Calu3 (cell line): Measurements from ENCODE around the gene C6orf120. TPM values are rescaled to one million over a fixed set of nuclear protein-coding genes. Genes with fewer than 3 reads are reported as not detected.

Experiments used
- BruUV-seq: library from RNA; stranded (reverse); fragments of 400-500 nt; replicated peaks from 2 replicates; lab custom pipeline; 2021; lab: Mats Ljungman, UMichigan
- CTCF ChIA-PET: fragments of 300-600 bp; sonication (Branson Sonifier 250); formaldehyde crosslinking; loops from one replicate; lab custom pipeline; 2022; ENCODE audit warnings: antibody characterized with exemption; lab: Charles Lee
- DNase-seq: peaks from one replicate; pipeline ENCODE4 v3.0.0; 2022
- H3K27ac Mint-ChIP-seq: one replicate; pipeline ENCODE4 v1.8.0; 2022; ENCODE audit warnings: mixed read lengths; ENCODE audit not compliant: unreplicated experiment
- H3K27me3 Mint-ChIP-seq: one replicate; pipeline ENCODE4 v1.8.0; 2022; ENCODE audit warnings: mixed read lengths; ENCODE audit not compliant: unreplicated experiment
- H3K36me3 Mint-ChIP-seq: one replicate; pipeline ENCODE4 v1.8.0; 2022; ENCODE audit warnings: mild to moderate bottlenecking, moderate library complexity, mixed read lengths; ENCODE audit not compliant: insufficient read depth, unreplicated experiment
- H3K4me1 Mint-ChIP-seq: one replicate; pipeline ENCODE4 v1.8.0; 2022; ENCODE audit warnings: mild to moderate bottlenecking, low read depth, mixed read lengths; ENCODE audit not compliant: unreplicated experiment
- H3K4me3 Mint-ChIP-seq: one replicate; pipeline ENCODE4 v1.8.0; 2022; ENCODE audit warnings: mild to moderate bottlenecking, low read depth, moderate library complexity, mixed read lengths; ENCODE audit not compliant: unreplicated experiment
- H3K9me3 Mint-ChIP-seq: one replicate; pipeline ENCODE4 v1.8.0; 2022; ENCODE audit warnings: low read depth, mixed read lengths; ENCODE audit not compliant: unreplicated experiment
- CTCF ChIP-seq: fragments of 200-600 bp; IDR thresholded peaks from one replicate; pipeline ENCODE4 v1.8.0; 2022; ENCODE audit warnings: antibody characterized with exemption; ENCODE audit not compliant: unreplicated experiment
- intact Hi-C: fragments of 100-400 bp; cut with micrococcal nuclease; formaldehyde crosslinking; loops from one replicate; pipeline ENCODE4 v1.10.0; 2022; ENCODE audit not compliant: unreplicated experiment
- total RNA-seq: library from RNA; stranded (reverse); gene quantifications from 2 replicates; pipeline ENCODE4 v1.2.3, GENCODE V29; 2022

The C6orf120 gene
- total RNA-seq, 1 experiment from 2014 or later: 20.9 TPM

DNA sequence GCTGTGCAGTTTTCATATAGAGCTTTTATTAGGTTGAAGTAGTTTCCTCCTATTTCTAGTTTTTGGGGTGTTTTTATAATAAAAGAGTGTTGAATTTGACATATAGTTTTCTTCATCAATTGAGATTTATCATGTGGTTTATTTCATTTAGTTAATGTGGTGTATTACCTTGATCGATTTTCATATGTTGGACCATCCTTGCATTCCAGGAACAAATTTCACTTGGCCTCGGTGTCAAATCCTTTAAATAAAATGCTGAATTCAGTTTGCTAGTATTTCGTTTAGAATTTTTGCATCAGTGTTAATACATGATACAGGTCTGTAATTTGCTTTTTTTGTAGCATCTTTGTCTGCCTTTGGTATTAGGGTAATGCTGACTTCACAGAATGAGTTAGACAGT is 43.5 kb downstream of the C6orf120 start:
- CTCF ChIA-PET: no interaction called here
- H3K4me3 Mint-ChIP-seq: no peak overlapping the region
- no peaks in the 10 kb centered on the region for H3K36me3 Mint-ChIP-seq
- no peaks in the 10 kb centered on the region for H3K27me3 Mint-ChIP-seq
- peaks cover 35% of the 10 kb centered on the region for H3K4me1 Mint-ChIP-seq
- peaks cover 3% of the 10 kb centered on the region for H3K9me3 Mint-ChIP-seq
- intact Hi-C loops: no loop called here
- DNase-seq: no peak
- BruUV-seq: no TSS peak
- no peak for TF ChIP-seq CTCF
- no peak overlapping the region for H3K27ac Mint-ChIP-seq

DNA sequence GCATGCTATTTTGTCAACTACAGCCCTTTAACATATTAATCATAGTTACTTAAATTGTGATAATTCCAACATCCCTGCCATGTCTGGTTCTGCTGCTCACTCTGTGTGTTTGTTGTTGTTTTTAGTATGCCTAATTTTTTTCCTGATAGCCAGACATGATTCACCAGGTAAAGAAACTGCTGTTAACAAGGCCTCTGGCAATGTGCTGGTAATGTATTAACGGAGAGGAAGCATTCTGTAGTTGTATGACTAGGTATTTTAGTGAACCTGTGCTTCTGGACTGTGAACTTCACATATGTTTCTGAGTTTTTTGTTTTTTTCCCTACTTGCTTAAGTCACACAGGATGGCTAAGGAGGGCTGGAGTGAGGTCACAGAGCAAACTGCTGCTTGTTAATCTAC is 44.6 kb downstream of the C6orf120 start:
- Mint-ChIP-seq H3K4me1 (peaks cover 35% of the 10 kb centered on the region), H3K27ac (no peak overlapping the region), H3K9me3 (peaks cover 3% of the 10 kb centered on the region), H3K4me3 (no peak overlapping the region), H3K27me3 (no peaks in the 10 kb centered on the region), H3K36me3 (peaks cover 9% of the 10 kb centered on the region)
- no peak for TF ChIP-seq CTCF
- DNase-seq: no peak
- intact Hi-C loops: no loop called here
- CTCF ChIA-PET: no interaction called here
- BruUV-seq: no TSS peak

- H3K36me3 Mint-ChIP-seq: peaks cover 20% of the 10 kb centered on the region
- TSS peak; percentile 85 for BruUV-seq
- H3K4me3 Mint-ChIP-seq: peak within 1 kb of the TSS; percentile 98
- H3K27ac Mint-ChIP-seq: peak within 1 kb of the TSS; percentile 99
- CTCF ChIA-PET: interaction anchor here (1.4 kb wide), 1 partner anchor 26 kb away, joined by 4 read pairs; no protein-coding TSS in a partner anchor
- peaks cover under 1% of the 10 kb centered on the region for H3K9me3 Mint-ChIP-seq
- DNase-seq: peak; percentile 96
- intact Hi-C loops: no loop called here
- H3K4me1 Mint-ChIP-seq: peaks cover 43% of the 10 kb centered on the region
- no peaks in the 10 kb centered on the region for H3K27me3 Mint-ChIP-seq
- TF ChIP-seq CTCF: no peak
Measured at GRCh38 chr6:169751242-169752073, 49.5 kb downstream of the C6orf120 start, which contains the start of the genes DYNLT2 and ERMARD. DYNLT2 (minus strand) TSS chr6:169751572; CDS start chr6:169751458, 114 bp downstream. ERMARD (plus strand) TSS chr6:169751622; CDS start chr6:169751658, 36 bp downstream.

GRCh38 chr6:169752074-169752623 is 50.2 kb downstream of the C6orf120 start:
- intact Hi-C loops: no loop called here
- Mint-ChIP-seq H3K27ac (peak overlapping the region; percentile 99), H3K27me3 (no peaks in the 10 kb centered on the region), H3K9me3 (no peaks in the 10 kb centered on the region), H3K36me3 (peaks cover 20% of the 10 kb centered on the region), H3K4me1 (peaks cover 36% of the 10 kb centered on the region), H3K4me3 (peak overlapping the region; percentile 98)
- no peak for DNase-seq
- TF ChIP-seq CTCF: no peak
- CTCF ChIA-PET: interaction anchor here (1.4 kb wide), 1 partner anchor 27 kb away, joined by 4 read pairs; no protein-coding TSS in a partner anchor
- BruUV-seq: no TSS peak

Other genes with a start within 250 kb of the C6orf120 start
- 70.6 and 77.9 TPM in 2 replicates for gene WDR27, start 97 bp upstream of the C6orf120 start, total RNA-seq
- gene PHF10, start 22.4 kb downstream of the C6orf120 start, total RNA-seq: 33.7 and 47.8 TPM in 2 replicates
- gene DYNLT2, start 49.4 kb downstream of the C6orf120 start, total RNA-seq: 2.7 and 3.4 TPM in 2 replicates
- gene ERMARD, start 49.5 kb downstream of the C6orf120 start, total RNA-seq: 16.2 and 22.0 TPM in 2 replicates